Measurements from ENCODE around the gene ERAL1.

GRCh38 chr17:28897769-28898526 is 43.1 kb downstream of the ERAL1 start:
- TF ChIP-seq, protein P1, sequence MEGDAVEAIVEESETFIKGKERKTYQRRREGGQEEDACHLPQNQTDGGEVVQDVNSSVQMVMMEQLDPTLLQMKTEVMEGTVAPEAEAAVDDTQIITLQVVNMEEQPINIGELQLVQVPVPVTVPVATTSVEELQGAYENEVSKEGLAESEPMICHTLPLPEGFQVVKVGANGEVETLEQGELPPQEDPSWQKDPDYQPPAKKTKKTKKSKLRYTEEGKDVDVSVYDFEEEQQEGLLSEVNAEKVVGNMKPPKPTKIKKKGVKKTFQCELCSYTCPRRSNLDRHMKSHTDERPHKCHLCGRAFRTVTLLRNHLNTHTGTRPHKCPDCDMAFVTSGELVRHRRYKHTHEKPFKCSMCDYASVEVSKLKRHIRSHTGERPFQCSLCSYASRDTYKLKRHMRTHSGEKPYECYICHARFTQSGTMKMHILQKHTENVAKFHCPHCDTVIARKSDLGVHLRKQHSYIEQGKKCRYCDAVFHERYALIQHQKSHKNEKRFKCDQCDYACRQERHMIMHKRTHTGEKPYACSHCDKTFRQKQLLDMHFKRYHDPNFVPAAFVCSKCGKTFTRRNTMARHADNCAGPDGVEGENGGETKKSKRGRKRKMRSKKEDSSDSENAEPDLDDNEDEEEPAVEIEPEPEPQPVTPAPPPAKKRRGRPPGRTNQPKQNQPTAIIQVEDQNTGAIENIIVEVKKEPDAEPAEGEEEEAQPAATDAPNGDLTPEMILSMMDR (IDR thresholded peaks at IDR 0.05): no peak
- TF ChIP-seq POLR2A (IDR thresholded peaks at IDR 0.05) (no peak), EP300 (IDR thresholded peaks at IDR 0.05; ENCODE audit: low read depth) (no peak)

Data from transverse colon (tissue), 3 donors.